ENCODE measurements around the gene SLAIN2.

The SLAIN2 gene

GRCh38 chr4:48400416-48400815 lies 59.1 kb downstream of the SLAIN2 start:
- no peaks in the 10 kb centered on the region for H3K27me3 ChIP-seq (ENCODE audit: control insufficient read depth, insufficient read depth, low read length)
- no CpG with 5 or more reads among the region's 6 CpGs for WGBS (ENCODE audit: insufficient coverage, insufficient read length)
- no peak overlapping the region for H3K27ac ChIP-seq (ENCODE audit: low read length)
- H3K4me1 ChIP-seq (ENCODE audit: control insufficient read depth, insufficient read depth, low read length): no peaks in the 10 kb centered on the region
- no peak for DNase-seq (ENCODE audit: low read depth, low spot score)
- no peaks in the 10 kb centered on the region for H3K9me3 ChIP-seq (ENCODE audit: control insufficient read depth, insufficient read depth, low read length)
- no peak overlapping the region for H3K4me3 ChIP-seq (ENCODE audit: low read length)
- no peaks in the 10 kb centered on the region for H3K36me3 ChIP-seq (ENCODE audit: control insufficient read depth, insufficient read depth, low read length)

GRCh38 chr4:48403358-48403757 lies 62.0 kb downstream of the SLAIN2 start:
- Histone ChIP-seq H3K9me3 (ENCODE audit: control insufficient read depth, insufficient read depth, low read length) (no peaks in the 10 kb centered on the region), H3K4me3 (ENCODE audit: low read length) (no peak overlapping the region), H3K27ac (ENCODE audit: low read length) (no peak overlapping the region), H3K36me3 (ENCODE audit: control insufficient read depth, insufficient read depth, low read length) (no peaks in the 10 kb centered on the region), H3K4me1 (ENCODE audit: control insufficient read depth, insufficient read depth, low read length) (no peaks in the 10 kb centered on the region), H3K27me3 (ENCODE audit: control insufficient read depth, insufficient read depth, low read length) (no peaks in the 10 kb centered on the region)
- no CpG with 5 or more reads among the region's 5 CpGs for WGBS (ENCODE audit: insufficient coverage, insufficient read length)
- no peak for DNase-seq (ENCODE audit: low read depth, low spot score)

GRCh38 chr4:48403779-48404178 lies 62.5 kb downstream of the SLAIN2 start:
- Histone ChIP-seq H3K36me3 (ENCODE audit: control insufficient read depth, insufficient read depth, low read length) (no peaks in the 10 kb centered on the region), H3K4me1 (ENCODE audit: control insufficient read depth, insufficient read depth, low read length) (no peaks in the 10 kb centered on the region), H3K4me3 (ENCODE audit: low read length) (no peak overlapping the region), H3K27ac (ENCODE audit: low read length) (no peak overlapping the region), H3K9me3 (ENCODE audit: control insufficient read depth, insufficient read depth, low read length) (no peaks in the 10 kb centered on the region), H3K27me3 (ENCODE audit: control insufficient read depth, insufficient read depth, low read length) (no peaks in the 10 kb centered on the region)
- DNase-seq (ENCODE audit: low read depth, low spot score): no peak
- WGBS (ENCODE audit: insufficient coverage, insufficient read length): no CpG with 5 or more reads among the region's 9 CpGs

GRCh38 chr4:48405924-48406323 lies 64.6 kb downstream of the SLAIN2 start:
- DNase-seq (ENCODE audit: low read depth, low spot score): no peak
- H3K36me3 ChIP-seq (ENCODE audit: control insufficient read depth, insufficient read depth, low read length): no peaks in the 10 kb centered on the region
- no CpG with 5 or more reads among the region's 3 CpGs for WGBS (ENCODE audit: insufficient coverage, insufficient read length)

GRCh38 chr4:48409203-48409602 lies 67.9 kb downstream of the SLAIN2 start:
- Histone ChIP-seq H3K27me3 (ENCODE audit: control insufficient read depth, insufficient read depth, low read length) (no peaks in the 10 kb centered on the region), H3K4me3 (ENCODE audit: low read length) (no peak overlapping the region), H3K36me3 (ENCODE audit: control insufficient read depth, insufficient read depth, low read length) (no peaks in the 10 kb centered on the region), H3K27ac (ENCODE audit: low read length) (no peak overlapping the region), H3K9me3 (ENCODE audit: control insufficient read depth, insufficient read depth, low read length) (no peaks in the 10 kb centered on the region), H3K4me1 (ENCODE audit: control insufficient read depth, insufficient read depth, low read length) (no peaks in the 10 kb centered on the region)
- DNase-seq (ENCODE audit: low read depth, low spot score): no peak
- no CpG with 5 or more reads among the region's 4 CpGs for WGBS (ENCODE audit: insufficient coverage, insufficient read length)

More at GRCh38 chr4:48405924-48406323, 64.6 kb downstream of the SLAIN2 start:
- Histone ChIP-seq H3K27ac (ENCODE audit: low read length) (no peak overlapping the region), H3K4me3 (ENCODE audit: low read length) (no peak overlapping the region), H3K27me3 (ENCODE audit: control insufficient read depth, insufficient read depth, low read length) (no peaks in the 10 kb centered on the region), H3K4me1 (ENCODE audit: control insufficient read depth, insufficient read depth, low read length) (no peaks in the 10 kb centered on the region), H3K9me3 (ENCODE audit: control insufficient read depth, insufficient read depth, low read length) (no peaks in the 10 kb centered on the region)

GRCh38 chr4:48410812-48411211 lies 69.5 kb downstream of the SLAIN2 start:
- no peaks in the 10 kb centered on the region for H3K9me3 ChIP-seq (ENCODE audit: control insufficient read depth, insufficient read depth, low read length)
- no peak overlapping the region for H3K4me3 ChIP-seq (ENCODE audit: low read length)
- no peak for DNase-seq (ENCODE audit: low read depth, low spot score)
- H3K4me1 ChIP-seq (ENCODE audit: control insufficient read depth, insufficient read depth, low read length): no peaks in the 10 kb centered on the region
- H3K27me3 ChIP-seq (ENCODE audit: control insufficient read depth, insufficient read depth, low read length): no peaks in the 10 kb centered on the region
- H3K36me3 ChIP-seq (ENCODE audit: control insufficient read depth, insufficient read depth, low read length): no peaks in the 10 kb centered on the region
- H3K27ac ChIP-seq (ENCODE audit: low read length): no peak overlapping the region
- 100% methylated on average over 3 of the region's 7 CpGs for WGBS (ENCODE audit: insufficient coverage, insufficient read length)

GRCh38 chr4:48420144-48420543 lies 78.8 kb downstream of the SLAIN2 start:
- Histone ChIP-seq H3K36me3 (ENCODE audit: control insufficient read depth, insufficient read depth, low read length) (no peaks in the 10 kb centered on the region), H3K4me1 (ENCODE audit: control insufficient read depth, insufficient read depth, low read length) (0 out of 2 replicates have a peak, but pooled peaks cover 2% of the 10 kb centered on the region), H3K4me3 (ENCODE audit: low read length) (no peak overlapping the region), H3K9me3 (ENCODE audit: control insufficient read depth, insufficient read depth, low read length) (no peaks in the 10 kb centered on the region), H3K27ac (ENCODE audit: low read length) (no peak overlapping the region), H3K27me3 (ENCODE audit: control insufficient read depth, insufficient read depth, low read length) (no peaks in the 10 kb centered on the region)
- no CpG with 5 or more reads among the region's 6 CpGs for whole genome bisulfite sequencing (ENCODE audit: insufficient coverage, insufficient read length)
- no peak for DNase-seq (ENCODE audit: low read depth, low spot score)

GRCh38 chr4:48421101-48421500 lies 79.8 kb downstream of the SLAIN2 start:
- no CpG with 5 or more reads among the region's 2 CpGs for WGBS (ENCODE audit: insufficient coverage, insufficient read length)
- Histone ChIP-seq H3K4me3 (ENCODE audit: low read length) (no peak overlapping the region), H3K27ac (ENCODE audit: low read length) (no peak overlapping the region), H3K9me3 (ENCODE audit: control insufficient read depth, insufficient read depth, low read length) (no peaks in the 10 kb centered on the region), H3K36me3 (ENCODE audit: control insufficient read depth, insufficient read depth, low read length) (no peaks in the 10 kb centered on the region), H3K4me1 (ENCODE audit: control insufficient read depth, insufficient read depth, low read length) (0 out of 2 replicates have a peak, but pooled peaks cover 2% of the 10 kb centered on the region), H3K27me3 (ENCODE audit: control insufficient read depth, insufficient read depth, low read length) (no peaks in the 10 kb centered on the region)
- no peak for DNase-seq (ENCODE audit: low read depth, low spot score)

- H3K4me1 ChIP-seq (ENCODE audit: control insufficient read depth, insufficient read depth, low read length): no peaks in the 10 kb centered on the region
- no peak overlapping the region for H3K27ac ChIP-seq (ENCODE audit: low read length)
- H3K4me3 ChIP-seq (ENCODE audit: low read length): no peak overlapping the region
- no peak for DNase-seq (ENCODE audit: low read depth, low spot score)
- H3K27me3 ChIP-seq (ENCODE audit: control insufficient read depth, insufficient read depth, low read length): no peaks in the 10 kb centered on the region
- no peaks in the 10 kb centered on the region for H3K9me3 ChIP-seq (ENCODE audit: control insufficient read depth, insufficient read depth, low read length)
- no peaks in the 10 kb centered on the region for H3K36me3 ChIP-seq (ENCODE audit: control insufficient read depth, insufficient read depth, low read length)
- no CpG with 5 or more reads among the region's 2 CpGs for WGBS (ENCODE audit: insufficient coverage, insufficient read length)
Measured at GRCh38 chr4:48428926-48429325, 87.6 kb downstream of the SLAIN2 start.

GRCh38 chr4:48429709-48430474 lies 88.6 kb downstream of the SLAIN2 start:
- Histone ChIP-seq H3K27ac (ENCODE audit: low read length) (no peak overlapping the region), H3K36me3 (ENCODE audit: control insufficient read depth, insufficient read depth, low read length) (no peaks in the 10 kb centered on the region)
- WGBS (ENCODE audit: insufficient coverage, insufficient read length): no CpG with 5 or more reads among the region's 1 CpG

GRCh38 chr4:48431401-48431800 lies 90.1 kb downstream of the SLAIN2 start:
- Histone ChIP-seq H3K27me3 (ENCODE audit: control insufficient read depth, insufficient read depth, low read length) (no peaks in the 10 kb centered on the region), H3K36me3 (ENCODE audit: control insufficient read depth, insufficient read depth, low read length) (no peaks in the 10 kb centered on the region), H3K4me1 (ENCODE audit: control insufficient read depth, insufficient read depth, low read length) (no peaks in the 10 kb centered on the region), H3K27ac (ENCODE audit: low read length) (no peak overlapping the region), H3K4me3 (ENCODE audit: low read length) (no peak overlapping the region), H3K9me3 (ENCODE audit: control insufficient read depth, insufficient read depth, low read length) (no peaks in the 10 kb centered on the region)
- WGBS (ENCODE audit: insufficient coverage, insufficient read length): no CpG with 5 or more reads among the region's 2 CpGs
- DNase-seq (ENCODE audit: low read depth, low spot score): no peak

More at GRCh38 chr4:48429709-48430474, 88.6 kb downstream of the SLAIN2 start:
- Histone ChIP-seq H3K27me3 (ENCODE audit: control insufficient read depth, insufficient read depth, low read length) (no peaks in the 10 kb centered on the region), H3K4me1 (ENCODE audit: control insufficient read depth, insufficient read depth, low read length) (no peaks in the 10 kb centered on the region), H3K9me3 (ENCODE audit: control insufficient read depth, insufficient read depth, low read length) (no peaks in the 10 kb centered on the region), H3K4me3 (ENCODE audit: low read length) (no peak overlapping the region)
- DNase-seq (ENCODE audit: low read depth, low spot score): no peak
